NB4 (cell line): ENCODE data around the gene ATXN2.

ENCODE experiments used
- TF ChIP-seq, protein P1 (sequence below): IDR thresholded peaks from one replicate; pipeline ENCODE4 v1.5.1; 2012; ENCODE audit warnings: low read depth, low read length
- TF ChIP-seq, protein P2 (sequence below): IDR thresholded peaks from 2 replicates; pipeline ENCODE4 v1.6.1; 2011; ENCODE audit warnings: low read depth, low read length

DNA sequence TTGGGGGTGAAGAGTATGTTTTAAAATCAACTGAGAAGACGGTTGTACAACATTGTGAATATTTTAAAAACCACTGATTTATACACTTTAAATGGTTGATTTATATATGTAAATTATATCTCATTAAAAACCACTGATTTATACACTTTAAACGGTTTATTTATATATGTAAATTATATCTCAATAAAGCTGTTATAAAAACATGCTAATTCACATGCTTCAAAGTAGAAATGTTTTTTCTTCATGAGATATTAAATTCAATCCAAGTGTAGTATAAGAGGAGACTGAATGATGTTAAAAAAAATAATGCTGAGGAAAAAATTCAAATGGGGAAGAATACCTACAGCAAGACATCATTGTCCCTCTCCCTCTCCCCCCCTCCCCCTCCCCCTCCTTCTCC, 92.9 kb downstream of the ATXN2 start:
- TF ChIP-seq, protein P1, sequence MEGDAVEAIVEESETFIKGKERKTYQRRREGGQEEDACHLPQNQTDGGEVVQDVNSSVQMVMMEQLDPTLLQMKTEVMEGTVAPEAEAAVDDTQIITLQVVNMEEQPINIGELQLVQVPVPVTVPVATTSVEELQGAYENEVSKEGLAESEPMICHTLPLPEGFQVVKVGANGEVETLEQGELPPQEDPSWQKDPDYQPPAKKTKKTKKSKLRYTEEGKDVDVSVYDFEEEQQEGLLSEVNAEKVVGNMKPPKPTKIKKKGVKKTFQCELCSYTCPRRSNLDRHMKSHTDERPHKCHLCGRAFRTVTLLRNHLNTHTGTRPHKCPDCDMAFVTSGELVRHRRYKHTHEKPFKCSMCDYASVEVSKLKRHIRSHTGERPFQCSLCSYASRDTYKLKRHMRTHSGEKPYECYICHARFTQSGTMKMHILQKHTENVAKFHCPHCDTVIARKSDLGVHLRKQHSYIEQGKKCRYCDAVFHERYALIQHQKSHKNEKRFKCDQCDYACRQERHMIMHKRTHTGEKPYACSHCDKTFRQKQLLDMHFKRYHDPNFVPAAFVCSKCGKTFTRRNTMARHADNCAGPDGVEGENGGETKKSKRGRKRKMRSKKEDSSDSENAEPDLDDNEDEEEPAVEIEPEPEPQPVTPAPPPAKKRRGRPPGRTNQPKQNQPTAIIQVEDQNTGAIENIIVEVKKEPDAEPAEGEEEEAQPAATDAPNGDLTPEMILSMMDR = no peak
- TF ChIP-seq, protein P2, sequence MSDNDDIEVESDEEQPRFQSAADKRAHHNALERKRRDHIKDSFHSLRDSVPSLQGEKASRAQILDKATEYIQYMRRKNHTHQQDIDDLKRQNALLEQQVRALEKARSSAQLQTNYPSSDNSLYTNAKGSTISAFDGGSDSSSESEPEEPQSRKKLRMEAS = no peak
